Measurements from ENCODE around the gene C17orf78.

The C17orf78 gene

GRCh38 chr17:37391146-37391545, 15.4 kb downstream of the C17orf78 start:
- Histone ChIP-seq H2AFZ (ENCODE audit: low read length) (peak overlapping the region; percentile 35; the same call in 1 of the 2 replicates), H3K4me1 (ENCODE audit: insufficient read depth, low read length, poor library complexity, severe bottlenecking) (no peaks in the 10 kb centered on the region), H3K9ac (ENCODE audit: low read depth, low read length, poor library complexity, severe bottlenecking) (no peak overlapping the region), H3K4me2 (ENCODE audit: low read depth, low read length, poor library complexity, severe bottlenecking) (no peak overlapping the region), H4K20me1 (ENCODE audit: insufficient read depth, low read length, poor library complexity, severe bottlenecking) (no peaks in the 10 kb centered on the region), H3K36me3 (ENCODE audit: insufficient read depth, low read length) (no peaks in the 10 kb centered on the region), H3K9me2 (replicated peaks; ENCODE audit: low read depth, low read length) (no peaks in the 10 kb centered on the region), H3K79me2 (ENCODE audit: insufficient read depth, low read length) (no peaks in the 10 kb centered on the region), H3K9me3 (ENCODE audit: insufficient read depth, low read depth, low read length) (no peaks in the 10 kb centered on the region), H3F3A (ENCODE audit: low read depth) (no peaks in the 10 kb centered on the region), H3K4me3 (ENCODE audit: low read length, poor library complexity, severe bottlenecking) (no peak overlapping the region), H3K27me3 (ENCODE audit: insufficient read depth, low read length, poor library complexity, severe bottlenecking) (no peaks in the 10 kb centered on the region)
- TF ChIP-seq, protein P1, sequence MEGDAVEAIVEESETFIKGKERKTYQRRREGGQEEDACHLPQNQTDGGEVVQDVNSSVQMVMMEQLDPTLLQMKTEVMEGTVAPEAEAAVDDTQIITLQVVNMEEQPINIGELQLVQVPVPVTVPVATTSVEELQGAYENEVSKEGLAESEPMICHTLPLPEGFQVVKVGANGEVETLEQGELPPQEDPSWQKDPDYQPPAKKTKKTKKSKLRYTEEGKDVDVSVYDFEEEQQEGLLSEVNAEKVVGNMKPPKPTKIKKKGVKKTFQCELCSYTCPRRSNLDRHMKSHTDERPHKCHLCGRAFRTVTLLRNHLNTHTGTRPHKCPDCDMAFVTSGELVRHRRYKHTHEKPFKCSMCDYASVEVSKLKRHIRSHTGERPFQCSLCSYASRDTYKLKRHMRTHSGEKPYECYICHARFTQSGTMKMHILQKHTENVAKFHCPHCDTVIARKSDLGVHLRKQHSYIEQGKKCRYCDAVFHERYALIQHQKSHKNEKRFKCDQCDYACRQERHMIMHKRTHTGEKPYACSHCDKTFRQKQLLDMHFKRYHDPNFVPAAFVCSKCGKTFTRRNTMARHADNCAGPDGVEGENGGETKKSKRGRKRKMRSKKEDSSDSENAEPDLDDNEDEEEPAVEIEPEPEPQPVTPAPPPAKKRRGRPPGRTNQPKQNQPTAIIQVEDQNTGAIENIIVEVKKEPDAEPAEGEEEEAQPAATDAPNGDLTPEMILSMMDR (conservative IDR thresholded peaks at IDR 0.05; ENCODE audit: low read length) = no peak
- TF ChIP-seq EZH2phosphoT487 (IDR thresholded peaks at IDR 0.05; ENCODE audit: borderline replicate concordance) = no peak

DNA sequence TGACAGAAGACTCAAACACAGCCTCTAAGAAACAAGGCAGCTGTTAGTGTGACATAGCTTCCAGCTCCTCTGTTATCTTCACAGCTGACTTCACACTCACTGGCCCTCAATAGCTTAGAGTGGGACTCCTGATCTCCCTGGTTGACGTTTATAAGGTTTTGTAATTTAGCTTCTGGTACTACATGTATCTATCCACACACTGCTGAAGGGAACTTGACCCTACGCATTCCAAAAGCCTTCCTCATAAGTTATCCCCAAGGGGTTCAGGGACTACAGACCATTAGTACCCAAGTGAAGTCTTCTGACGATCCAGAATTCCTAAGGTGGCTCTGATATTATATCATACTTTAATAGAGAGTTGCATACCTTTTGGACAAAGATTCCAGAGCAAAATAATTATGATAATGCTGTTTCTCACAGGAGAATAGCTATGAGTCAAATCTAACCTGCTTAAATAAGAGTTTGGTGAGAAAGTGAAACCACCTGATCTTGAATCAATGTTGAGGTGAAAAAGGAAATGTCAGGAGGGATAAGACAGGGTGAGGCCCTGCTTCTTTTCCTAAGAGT, 16.3 kb downstream of the C17orf78 start:
- H3F3A ChIP-seq (ENCODE audit: low read depth) = no peaks in the 10 kb centered on the region
- TF ChIP-seq EZH2phosphoT487 (IDR thresholded peaks at IDR 0.05; ENCODE audit: borderline replicate concordance) = no peak
- TF ChIP-seq, protein P1 (conservative IDR thresholded peaks at IDR 0.05; ENCODE audit: low read length) = no peak
- no peaks in the 10 kb centered on the region for H3K27me3 ChIP-seq (ENCODE audit: insufficient read depth, low read length, poor library complexity, severe bottlenecking)
- H4K20me1 ChIP-seq (ENCODE audit: insufficient read depth, low read length, poor library complexity, severe bottlenecking) = no peaks in the 10 kb centered on the region
- no peaks in the 10 kb centered on the region for H3K36me3 ChIP-seq (ENCODE audit: insufficient read depth, low read length)
- H3K9ac ChIP-seq (ENCODE audit: low read depth, low read length, poor library complexity, severe bottlenecking) = no peak overlapping the region
- peak overlapping the region; percentile 33 for H3K4me2 ChIP-seq (ENCODE audit: low read depth, low read length, poor library complexity, severe bottlenecking)
- no peaks in the 10 kb centered on the region for H3K79me2 ChIP-seq (ENCODE audit: insufficient read depth, low read length)
- H3K4me1 ChIP-seq (ENCODE audit: insufficient read depth, low read length, poor library complexity, severe bottlenecking) = no peaks in the 10 kb centered on the region
- H3K9me2 ChIP-seq (replicated peaks; ENCODE audit: low read depth, low read length) = no peaks in the 10 kb centered on the region
- H3K4me3 ChIP-seq (ENCODE audit: low read length, poor library complexity, severe bottlenecking) = no peak overlapping the region
- no peaks in the 10 kb centered on the region for H3K9me3 ChIP-seq (ENCODE audit: insufficient read depth, low read depth, low read length)
- H2AFZ ChIP-seq (ENCODE audit: low read length) = peak overlapping the region; percentile 35

DNA sequence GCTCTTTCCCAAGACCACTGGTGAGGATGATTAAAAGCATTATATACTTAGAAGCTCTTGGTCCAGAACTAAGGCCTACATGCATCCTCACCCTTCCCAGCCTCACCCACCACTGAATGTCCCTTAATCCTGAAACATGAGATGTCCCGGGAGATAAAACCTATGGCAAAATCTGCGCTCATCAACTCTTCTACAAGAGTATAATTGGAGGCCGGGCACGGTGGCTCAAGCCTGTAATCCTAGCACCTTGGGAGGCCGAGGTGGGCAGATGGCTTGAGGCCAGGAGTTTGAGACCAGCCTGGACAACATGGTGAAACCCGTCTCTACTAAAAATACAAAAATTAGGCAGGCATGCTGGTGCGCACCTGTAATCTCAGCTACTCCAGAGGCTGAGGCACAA, 17.6 kb downstream of the C17orf78 start:
- TF ChIP-seq EZH2phosphoT487 (IDR thresholded peaks at IDR 0.05; ENCODE audit: borderline replicate concordance) = no peak
- TF ChIP-seq, protein P1 (conservative IDR thresholded peaks at IDR 0.05; ENCODE audit: low read length) = no peak
- Histone ChIP-seq H2AFZ (ENCODE audit: low read length) (no peak overlapping the region), H3F3A (ENCODE audit: low read depth) (no peaks in the 10 kb centered on the region), H3K4me3 (ENCODE audit: low read length, poor library complexity, severe bottlenecking) (no peak overlapping the region), H4K20me1 (ENCODE audit: insufficient read depth, low read length, poor library complexity, severe bottlenecking) (no peaks in the 10 kb centered on the region), H3K4me1 (ENCODE audit: insufficient read depth, low read length, poor library complexity, severe bottlenecking) (no peaks in the 10 kb centered on the region), H3K27me3 (ENCODE audit: insufficient read depth, low read length, poor library complexity, severe bottlenecking) (no peaks in the 10 kb centered on the region), H3K9me2 (replicated peaks; ENCODE audit: low read depth, low read length) (no peaks in the 10 kb centered on the region), H3K9ac (ENCODE audit: low read depth, low read length, poor library complexity, severe bottlenecking) (no peak overlapping the region), H3K4me2 (ENCODE audit: low read depth, low read length, poor library complexity, severe bottlenecking) (no peak overlapping the region), H3K79me2 (ENCODE audit: insufficient read depth, low read length) (no peaks in the 10 kb centered on the region), H3K36me3 (ENCODE audit: insufficient read depth, low read length) (no peaks in the 10 kb centered on the region), H3K9me3 (ENCODE audit: insufficient read depth, low read depth, low read length) (no peaks in the 10 kb centered on the region)
